Activated naive CD4-positive, alpha-beta T cell treated with anti-CD3 and anti-CD28 coated beads, Interleukin-2, amount 10 ng/mL, durations not matched to agents 7 days and 5 days (primary cell): ENCODE results near the gene CCDC17.
A peak's percentile ranks its signal among the peaks of the same experiment; 100 is the strongest.

Source experiments
- CTCF ChIA-PET: fragments of 350-600 bp; sonication (Branson Sonifier 250); formaldehyde crosslinking; loops from one replicate; lab custom pipeline; 2021; ENCODE audit warnings: antibody characterized with exemption; lab: Charles Lee
- DNase-seq: peaks from one replicate; pipeline ENCODE4 v3.0.0-alpha.2; 2020
- H3K27ac Mint-ChIP-seq: one replicate; pipeline ENCODE4 v1.8.0; 2021; ENCODE audit warnings: mild to moderate bottlenecking, moderate library complexity, mixed read lengths
- H3K27me3 Mint-ChIP-seq: one replicate; pipeline ENCODE4 v1.8.0; 2021; ENCODE audit warnings: mild to moderate bottlenecking, mixed read lengths
- H3K36me3 Mint-ChIP-seq: one replicate; pipeline ENCODE4 v1.8.0; 2021; ENCODE audit warnings: mixed read lengths
- H3K4me1 Mint-ChIP-seq: one replicate; pipeline ENCODE4 v1.8.0; 2021; ENCODE audit warnings: mixed read lengths
- H3K4me3 Mint-ChIP-seq: one replicate; pipeline ENCODE4 v1.8.0; 2021; ENCODE audit warnings: mild to moderate bottlenecking, moderate library complexity, mixed read lengths
- H3K9me3 Mint-ChIP-seq: one replicate; pipeline ENCODE4 v1.8.0; 2021; ENCODE audit warnings: mixed read lengths

The CCDC17 gene

GRCh38 chr1:45623972-45624371 is at the start of gene CCDC17:
Gene CCDC17, minus strand, starts transcription at chr1:45624054. Its CDS starts 145 bp downstream, at chr1:45623909.
- H3K36me3 Mint-ChIP-seq = peaks cover 30% of the 10 kb centered on the region
- DNase-seq = no peak
- peak within 1 kb of the TSS; percentile 78 for H3K27ac Mint-ChIP-seq
- H3K9me3 Mint-ChIP-seq = no peaks in the 10 kb centered on the region
- no peak within 1 kb of the TSS for H3K4me3 Mint-ChIP-seq
- H3K27me3 Mint-ChIP-seq = no peaks in the 10 kb centered on the region
- CTCF ChIA-PET = no interaction called here
- no peaks in the 10 kb centered on the region for H3K4me1 Mint-ChIP-seq

- no peak overlapping the region for H3K27ac Mint-ChIP-seq
- H3K4me3 Mint-ChIP-seq = no peak overlapping the region
- peaks cover 23% of the 10 kb centered on the region for H3K36me3 Mint-ChIP-seq
- no peaks in the 10 kb centered on the region for H3K9me3 Mint-ChIP-seq
- DNase-seq = no peak
- CTCF ChIA-PET = interaction anchor here (0.8 kb wide), 1 partner anchor 10 kb away, joined by 3 read pairs; no protein-coding TSS in a partner anchor
- H3K4me1 Mint-ChIP-seq = peaks cover 12% of the 10 kb centered on the region
- H3K27me3 Mint-ChIP-seq = no peaks in the 10 kb centered on the region
Observed at GRCh38 chr1:45669859-45670655, 46.2 kb upstream of the CCDC17 start.

DNA sequence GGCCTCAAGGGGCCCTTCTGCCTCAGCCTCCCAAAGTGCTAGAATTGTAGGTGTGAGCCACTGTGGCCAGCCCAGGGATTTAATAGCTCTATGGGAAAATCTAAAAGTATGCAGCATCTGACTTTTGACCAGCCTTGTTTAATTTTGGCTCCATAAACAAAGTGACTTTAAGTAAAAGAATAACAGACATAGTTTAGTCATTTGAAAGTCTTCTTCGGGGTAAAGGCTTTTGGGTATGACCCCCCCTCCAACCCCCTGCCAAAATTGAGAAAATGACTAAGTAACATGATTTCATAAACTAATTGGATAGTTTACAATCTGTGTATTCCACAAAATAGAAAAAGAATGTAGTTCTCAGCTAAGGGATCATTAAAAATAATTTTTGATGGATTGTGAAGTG is 45.5 kb upstream of the CCDC17 start:
- peaks cover 14% of the 10 kb centered on the region for H3K4me1 Mint-ChIP-seq
- CTCF ChIA-PET = interaction anchor here (0.7 kb wide), 1 partner anchor 644 kb away, joined by 3 read pairs; no protein-coding TSS in a partner anchor
- no peak overlapping the region for H3K4me3 Mint-ChIP-seq
- H3K9me3 Mint-ChIP-seq = no peaks in the 10 kb centered on the region
- no peak for DNase-seq
- H3K27me3 Mint-ChIP-seq = no peaks in the 10 kb centered on the region
- no peak overlapping the region for H3K27ac Mint-ChIP-seq
- peaks cover 22% of the 10 kb centered on the region for H3K36me3 Mint-ChIP-seq

GRCh38 chr1:45668526-45668925 is 44.7 kb upstream of the CCDC17 start:
- Mint-ChIP-seq H3K4me3 (no peak overlapping the region), H3K36me3 (peaks cover 22% of the 10 kb centered on the region), H3K4me1 (peaks cover 14% of the 10 kb centered on the region), H3K9me3 (no peaks in the 10 kb centered on the region), H3K27me3 (no peaks in the 10 kb centered on the region), H3K27ac (no peak overlapping the region)
- DNase-seq = no peak
- CTCF ChIA-PET = no interaction called here

GRCh38 chr1:45667321-45668111 is 43.7 kb upstream of the CCDC17 start:
- CTCF ChIA-PET = no interaction called here
- Mint-ChIP-seq H3K9me3 (no peaks in the 10 kb centered on the region), H3K36me3 (peaks cover 16% of the 10 kb centered on the region), H3K4me3 (no peak overlapping the region), H3K27me3 (no peaks in the 10 kb centered on the region), H3K4me1 (peaks cover 12% of the 10 kb centered on the region), H3K27ac (no peak overlapping the region)
- DNase-seq = no peak

GRCh38 chr1:45666836-45667235 is 43.0 kb upstream of the CCDC17 start:
- Mint-ChIP-seq H3K27ac (no peak overlapping the region), H3K4me3 (no peak overlapping the region), H3K27me3 (no peaks in the 10 kb centered on the region), H3K4me1 (peaks cover 12% of the 10 kb centered on the region), H3K36me3 (peaks cover 16% of the 10 kb centered on the region), H3K9me3 (no peaks in the 10 kb centered on the region)
- CTCF ChIA-PET = no interaction called here
- no peak for DNase-seq

DNA sequence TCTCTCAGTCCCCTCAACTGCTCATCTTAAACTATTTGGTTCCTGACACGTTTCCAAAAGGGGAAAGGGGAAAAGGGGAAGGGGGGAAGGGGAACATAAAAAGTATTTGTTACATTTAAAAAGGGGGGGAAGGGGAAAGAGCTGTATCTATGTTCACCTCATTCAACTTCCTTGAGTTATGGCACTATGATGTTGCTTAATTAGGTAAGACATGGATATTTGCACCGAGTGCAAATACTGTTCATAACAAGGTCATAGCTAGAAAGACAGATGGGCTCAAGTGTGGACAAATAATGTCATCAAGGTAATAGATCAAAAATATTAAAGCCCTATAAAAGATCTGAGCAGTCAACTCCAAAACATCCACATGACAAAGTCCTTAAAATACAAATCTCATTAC is 36.5 kb upstream of the CCDC17 start:
- Mint-ChIP-seq H3K4me3 (no peak overlapping the region), H3K27ac (no peak overlapping the region), H3K4me1 (peaks cover 3% of the 10 kb centered on the region), H3K36me3 (peaks cover 44% of the 10 kb centered on the region), H3K9me3 (no peaks in the 10 kb centered on the region), H3K27me3 (no peaks in the 10 kb centered on the region)
- no peak for DNase-seq
- CTCF ChIA-PET = no interaction called here

DNA sequence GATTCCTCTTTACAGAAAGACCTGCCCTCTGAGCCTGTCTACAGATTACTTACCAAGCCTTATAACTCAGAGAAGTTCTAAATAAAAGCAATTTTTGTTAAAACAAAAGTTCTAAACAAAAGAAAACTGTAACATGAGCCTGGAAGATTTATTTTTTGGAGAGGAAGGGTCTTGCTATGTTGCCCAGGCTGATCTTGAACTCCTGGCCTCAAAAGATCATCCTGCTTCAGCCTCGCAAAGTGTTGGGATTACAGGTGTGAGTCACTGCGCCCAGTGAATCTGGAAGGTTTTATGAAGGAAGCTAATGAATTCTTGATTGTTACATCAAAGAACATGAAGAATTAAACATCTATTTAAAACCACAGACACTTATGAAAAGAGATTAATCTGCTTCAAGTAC is 35.4 kb upstream of the CCDC17 start:
- CTCF ChIA-PET = no interaction called here
- H3K4me3 Mint-ChIP-seq = no peak overlapping the region
- no peak overlapping the region for H3K27ac Mint-ChIP-seq
- no peaks in the 10 kb centered on the region for H3K27me3 Mint-ChIP-seq
- H3K36me3 Mint-ChIP-seq = peaks cover 51% of the 10 kb centered on the region
- no peaks in the 10 kb centered on the region for H3K4me1 Mint-ChIP-seq
- no peak for DNase-seq
- no peaks in the 10 kb centered on the region for H3K9me3 Mint-ChIP-seq

DNA sequence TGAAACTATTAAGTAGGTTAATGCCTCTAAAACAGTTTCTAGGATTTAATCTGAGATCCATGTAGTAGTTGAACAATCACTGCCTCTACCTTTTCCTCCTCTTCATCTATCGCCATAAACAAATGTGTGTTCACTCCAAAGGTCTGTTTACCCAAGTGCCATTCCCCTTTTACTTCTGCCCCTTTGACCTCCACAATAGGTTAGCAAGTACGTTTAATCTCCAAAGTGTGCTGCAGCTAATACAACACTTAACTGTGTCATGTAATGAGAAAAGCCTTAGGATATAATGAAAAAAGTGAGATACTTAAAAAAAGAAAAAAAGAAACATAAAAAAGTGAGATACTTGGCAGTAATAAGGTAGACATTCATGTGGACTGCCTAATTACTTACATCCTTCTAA is 34.3 kb upstream of the CCDC17 start:
- DNase-seq = no peak
- Mint-ChIP-seq H3K4me3 (no peak overlapping the region), H3K27me3 (no peaks in the 10 kb centered on the region), H3K27ac (no peak overlapping the region), H3K9me3 (no peaks in the 10 kb centered on the region), H3K36me3 (peaks cover 51% of the 10 kb centered on the region), H3K4me1 (no peaks in the 10 kb centered on the region)
- CTCF ChIA-PET = no interaction called here

DNA sequence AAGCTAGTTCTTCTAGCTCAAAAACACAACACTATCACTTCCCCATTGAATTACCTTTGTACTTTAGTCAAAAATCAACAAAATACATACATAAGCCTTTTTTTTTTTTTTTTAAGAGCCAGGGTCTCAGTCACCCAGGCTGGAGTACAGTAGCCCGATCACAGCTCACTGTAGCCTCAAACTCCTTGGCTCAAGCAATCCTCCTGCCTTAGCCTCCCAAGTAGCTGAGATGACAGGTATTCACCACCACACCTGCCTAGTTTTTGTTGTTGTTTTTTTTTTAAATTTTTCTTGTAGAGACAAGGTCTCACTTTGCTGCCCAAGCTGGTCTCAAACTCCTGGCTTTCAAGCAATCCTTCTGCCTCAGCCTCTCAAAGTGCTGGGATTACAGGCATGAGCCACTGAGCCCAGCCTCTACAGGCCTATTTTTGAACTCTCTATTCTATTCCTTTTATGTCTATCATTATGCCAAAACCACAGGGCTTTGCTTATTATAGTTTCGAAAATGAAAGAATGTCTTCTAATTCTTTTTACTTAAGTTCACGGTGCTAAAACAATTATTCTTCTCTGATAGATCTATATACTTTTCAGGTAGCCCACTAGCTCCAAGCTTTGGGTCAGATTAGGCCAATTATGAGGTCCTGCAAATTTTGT is 32.8 kb upstream of the CCDC17 start:
- Mint-ChIP-seq H3K36me3 (peaks cover 60% of the 10 kb centered on the region), H3K4me3 (no peak overlapping the region), H3K27me3 (no peaks in the 10 kb centered on the region), H3K4me1 (no peaks in the 10 kb centered on the region), H3K27ac (peak overlapping the region; percentile 19), H3K9me3 (no peaks in the 10 kb centered on the region)
- no peak for DNase-seq
- CTCF ChIA-PET = interaction anchor here (0.7 kb wide), 1 partner anchor 30 kb away, joined by 3 read pairs; no protein-coding TSS in a partner anchor

DNA sequence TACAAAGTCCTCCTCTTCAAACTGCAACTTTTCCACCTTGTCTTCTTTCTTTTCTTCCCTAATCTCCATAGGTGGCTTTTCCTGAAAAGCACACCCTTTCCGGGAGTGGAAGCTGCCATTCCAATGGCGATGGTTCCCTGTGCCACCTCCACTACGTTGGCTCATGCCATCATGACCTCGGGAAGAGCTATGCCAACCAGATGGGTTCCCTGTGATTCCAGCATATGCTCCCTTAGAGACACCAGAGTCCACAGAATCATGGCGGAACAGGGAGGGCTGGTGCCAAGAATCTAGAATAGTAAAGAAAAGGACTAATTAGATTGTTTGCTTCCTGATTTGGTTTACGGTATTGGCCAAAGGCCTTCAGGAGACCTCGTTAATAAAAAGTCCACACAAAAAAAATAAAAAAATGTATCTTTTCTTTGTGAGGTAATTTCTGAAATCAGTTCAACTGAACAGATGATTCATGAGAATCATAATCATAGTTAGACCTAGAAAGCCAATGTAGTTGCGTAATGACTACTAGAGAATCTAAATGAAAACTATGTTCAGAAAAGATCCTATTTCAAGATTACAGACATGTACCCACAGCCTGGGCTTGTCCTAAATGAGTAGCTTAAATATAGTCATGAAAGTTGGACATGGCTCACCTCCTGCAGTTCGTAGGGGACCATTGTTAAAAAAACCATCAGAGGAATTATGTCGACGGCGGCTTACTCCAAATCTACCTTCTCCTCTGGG is 30.9 kb upstream of the CCDC17 start:
- CTCF ChIA-PET = interaction anchor here (1.2 kb wide), 1 partner anchor 9 kb away, joined by 9 read pairs; no protein-coding TSS in a partner anchor
- Mint-ChIP-seq H3K27me3 (no peaks in the 10 kb centered on the region), H3K36me3 (peaks cover 64% of the 10 kb centered on the region), H3K4me1 (no peaks in the 10 kb centered on the region), H3K9me3 (no peaks in the 10 kb centered on the region), H3K4me3 (no peak overlapping the region), H3K27ac (no peak overlapping the region)
- DNase-seq = no peak

- no peaks in the 10 kb centered on the region for H3K9me3 Mint-ChIP-seq
- no peaks in the 10 kb centered on the region for H3K4me1 Mint-ChIP-seq
- no peak overlapping the region for H3K27ac Mint-ChIP-seq
- DNase-seq = no peak
- H3K27me3 Mint-ChIP-seq = no peaks in the 10 kb centered on the region
- H3K36me3 Mint-ChIP-seq = peaks cover 36% of the 10 kb centered on the region
- CTCF ChIA-PET = interaction anchor here (0.6 kb wide), 1 partner anchor 183 kb away, joined by 3 read pairs; no protein-coding TSS in a partner anchor
- no peak overlapping the region for H3K4me3 Mint-ChIP-seq
Observed at GRCh38 chr1:45647248-45648021, 23.6 kb upstream of the CCDC17 start.

DNA sequence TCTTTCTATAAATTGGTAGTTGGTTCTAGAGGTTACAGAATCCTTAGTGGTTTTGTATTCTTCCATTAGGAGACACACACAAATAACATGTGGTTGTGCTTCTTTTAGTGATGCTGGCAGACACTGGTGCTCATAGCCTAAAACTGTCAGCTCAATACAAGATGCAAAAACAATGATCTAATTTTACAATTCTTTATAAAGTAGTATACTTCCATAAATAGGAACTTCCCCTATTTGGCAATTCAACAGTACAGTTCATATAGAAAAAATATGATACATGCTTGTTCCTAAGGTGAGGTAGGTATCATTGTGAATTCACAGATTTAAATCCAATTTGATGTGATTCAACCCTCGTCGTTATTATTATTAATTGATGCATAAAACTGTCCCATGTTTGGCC is 20.8 kb upstream of the CCDC17 start:
- peaks cover 31% of the 10 kb centered on the region for H3K36me3 Mint-ChIP-seq
- no peaks in the 10 kb centered on the region for H3K9me3 Mint-ChIP-seq
- H3K4me3 Mint-ChIP-seq = no peak overlapping the region
- no peaks in the 10 kb centered on the region for H3K4me1 Mint-ChIP-seq
- H3K27me3 Mint-ChIP-seq = no peaks in the 10 kb centered on the region
- DNase-seq = no peak
- CTCF ChIA-PET = interaction anchor here (2.3 kb wide), 1 partner anchor 11 kb away, joined by 9 read pairs; no protein-coding TSS in a partner anchor
- H3K27ac Mint-ChIP-seq = no peak overlapping the region
